NCI-H187 treated with DMSO at 0.1 percent for 48 hours (cell line): Measurements from ENCODE around the gene PGPEP1.
"Not testable (repeated sequence)": the region's sequence is repeated elsewhere in the genome, so short reads cannot be mapped to it uniquely, and the experiment has no call there.

ENCODE experiments used
- DNase-seq: peaks from one replicate; lab custom pipeline; 2025; lab: John Stamatoyannopoulos, UW

Gene PGPEP1

GRCh38 chr19:18364826-18365528, 24.6 kb downstream of the PGPEP1 start:
- no peak for DNase-seq

- DNase-seq = no peak
Observed at GRCh38 chr19:18366021-18366435, 25.6 kb downstream of the PGPEP1 start.

DNA sequence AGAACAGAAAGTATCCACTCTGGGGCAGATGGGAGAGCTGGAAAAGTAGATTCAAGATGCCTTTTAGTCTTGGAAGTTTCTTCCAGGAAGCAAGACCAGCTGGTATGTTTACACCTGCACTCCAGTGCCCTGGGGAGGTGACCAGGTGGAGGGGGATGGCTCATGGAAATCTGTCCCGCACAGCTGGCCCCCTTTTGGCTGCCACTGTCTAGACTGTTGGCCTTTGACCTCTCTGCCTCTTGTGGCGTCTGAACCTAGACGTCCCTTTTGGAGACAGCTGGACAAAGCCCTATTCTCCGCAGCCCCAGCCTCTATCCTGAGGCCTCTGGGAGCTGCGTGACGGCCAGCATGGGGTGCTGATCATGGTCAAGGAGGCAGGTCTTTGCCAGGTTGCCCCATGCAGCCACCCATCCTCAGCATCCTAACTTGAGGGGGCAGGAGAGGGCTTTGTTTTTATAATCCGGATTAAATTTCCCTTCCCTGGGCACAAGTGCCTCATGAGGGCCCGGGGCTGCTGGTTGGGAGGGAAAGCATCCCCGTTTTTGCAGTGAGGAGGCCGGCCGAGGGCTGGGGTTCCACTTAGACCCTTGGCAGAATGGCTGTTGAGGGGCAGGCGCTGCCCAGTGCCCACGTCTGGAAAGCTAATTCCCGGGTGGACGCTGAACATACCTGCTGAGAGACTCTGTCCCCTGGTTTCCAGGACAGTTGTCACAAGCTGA, 28.3 kb downstream of the PGPEP1 start:
- no peak for DNase-seq

DNA sequence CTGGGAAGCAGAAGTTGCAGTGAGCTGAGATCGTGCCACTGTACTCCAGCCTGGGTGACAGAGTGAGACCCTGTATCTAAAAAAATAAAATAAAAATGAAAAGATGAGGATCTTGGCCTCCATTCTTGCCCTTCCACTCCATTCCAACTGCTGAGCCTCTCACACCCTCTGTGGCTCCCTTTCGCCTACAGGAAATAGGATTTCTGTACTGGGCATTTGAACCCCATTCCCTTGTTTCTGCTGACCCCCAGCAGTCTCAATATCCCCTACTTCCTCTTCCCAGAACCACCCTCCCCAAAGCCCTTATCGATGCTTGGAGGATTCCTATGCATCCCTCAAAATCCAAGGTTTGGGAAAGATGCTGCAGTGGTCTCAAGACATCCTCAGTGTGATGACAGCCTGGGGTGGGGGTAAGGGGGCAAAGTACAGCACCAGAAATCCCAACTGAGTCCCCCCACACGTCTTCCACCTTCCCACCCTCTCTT, 33.1 kb downstream of the PGPEP1 start:
- DNase-seq = no peak

DNA sequence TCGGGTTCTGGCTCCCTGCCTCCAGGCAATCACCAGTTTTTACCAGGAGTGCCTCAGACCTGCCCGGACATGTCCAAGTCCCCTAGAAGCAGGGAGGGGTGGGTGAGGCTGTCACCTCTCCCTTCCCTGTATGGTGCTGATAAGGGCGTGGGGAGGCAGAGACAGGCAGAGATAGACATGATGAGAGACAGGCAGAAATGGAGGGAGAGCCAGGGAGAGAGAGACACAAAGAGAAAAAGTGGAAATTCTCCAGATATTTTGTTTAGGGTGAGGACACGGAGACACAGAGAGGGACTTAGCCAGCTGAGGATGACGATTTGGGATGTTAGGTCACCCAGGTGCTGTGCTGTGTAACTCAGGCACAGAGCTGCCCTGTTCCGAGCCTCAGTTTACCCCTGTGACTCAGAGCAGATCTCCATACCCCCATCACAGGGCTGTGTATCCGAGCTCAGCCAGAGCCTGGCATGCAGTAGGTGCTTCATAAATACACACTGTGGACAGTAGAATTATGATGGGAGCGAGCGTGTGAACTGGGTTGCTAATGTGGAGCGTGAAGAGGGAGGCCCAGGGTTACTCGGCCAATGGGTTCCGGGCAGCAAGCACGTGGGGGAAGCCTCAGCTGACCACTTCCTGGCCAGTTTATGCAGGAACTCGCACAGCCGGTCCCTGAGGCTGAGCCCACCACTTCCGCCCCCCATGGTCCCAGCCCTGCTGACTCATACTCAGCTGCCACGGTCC, 33.7 kb downstream of the PGPEP1 start:
- no peak for DNase-seq

DNA sequence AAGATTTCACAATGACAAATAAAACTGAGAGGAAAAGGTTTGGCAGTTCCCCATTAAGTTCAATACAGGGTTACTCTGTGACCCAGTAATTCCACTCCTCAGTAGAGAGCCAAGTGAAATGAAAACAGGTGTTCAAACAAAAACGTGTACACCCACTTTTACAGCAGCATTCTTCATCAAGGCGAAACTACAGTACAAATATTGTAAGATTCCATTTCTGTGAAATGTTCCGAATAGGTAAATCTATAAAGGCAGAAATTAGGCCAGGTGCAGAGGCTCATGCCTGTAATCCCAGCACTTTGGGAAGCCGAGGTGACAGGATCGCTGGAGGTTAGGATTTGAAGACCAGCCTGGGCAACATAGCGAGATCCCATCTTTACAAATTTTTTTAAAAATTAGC, 36.6 kb downstream of the PGPEP1 start:
- no peak for DNase-seq

DNA sequence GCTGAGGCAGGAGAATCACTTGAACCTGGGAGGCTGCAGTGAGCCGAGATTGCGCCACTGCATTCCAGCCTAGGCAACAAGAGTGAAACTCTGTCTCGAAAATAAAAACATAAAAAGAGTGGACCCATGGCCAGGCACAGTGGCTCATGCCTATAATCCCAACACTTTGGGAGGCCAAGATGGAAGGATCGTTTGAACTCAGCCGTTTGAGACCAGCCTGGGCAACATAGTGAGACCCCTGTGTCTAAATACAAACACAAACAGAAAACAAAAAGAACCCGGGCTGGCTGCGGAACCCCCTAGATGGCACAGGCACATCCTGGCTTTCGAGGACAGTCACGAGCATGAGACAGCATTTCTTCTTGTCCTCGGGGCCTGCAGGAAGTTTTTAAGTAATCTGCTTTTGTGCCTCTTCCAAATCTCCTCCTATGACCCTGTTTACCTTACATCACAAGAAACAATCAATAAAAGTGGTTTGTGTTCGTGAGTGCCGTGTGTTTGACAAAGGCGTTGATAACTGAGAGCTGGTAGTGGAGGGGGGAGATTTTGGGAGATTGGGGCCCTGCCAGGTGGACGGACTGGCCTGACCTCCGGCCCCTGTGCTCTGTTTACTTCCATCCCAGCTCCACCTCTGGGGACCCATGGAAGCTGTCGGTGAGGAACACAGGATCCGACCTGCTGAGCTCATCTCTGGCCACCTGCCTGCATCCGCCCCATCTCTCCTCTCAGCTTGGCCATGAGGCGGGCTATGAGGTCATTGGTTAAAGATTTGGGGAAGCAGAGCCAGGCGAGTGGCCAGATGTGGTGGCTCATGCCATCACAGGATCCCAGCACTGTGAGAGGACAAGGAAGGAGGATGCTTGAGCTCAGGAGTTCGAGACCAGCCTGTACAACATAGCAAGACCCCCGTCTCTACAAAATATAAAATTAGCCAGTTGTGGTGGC, 39.7 kb downstream of the PGPEP1 start:
- DNase-seq = no peak

DNA sequence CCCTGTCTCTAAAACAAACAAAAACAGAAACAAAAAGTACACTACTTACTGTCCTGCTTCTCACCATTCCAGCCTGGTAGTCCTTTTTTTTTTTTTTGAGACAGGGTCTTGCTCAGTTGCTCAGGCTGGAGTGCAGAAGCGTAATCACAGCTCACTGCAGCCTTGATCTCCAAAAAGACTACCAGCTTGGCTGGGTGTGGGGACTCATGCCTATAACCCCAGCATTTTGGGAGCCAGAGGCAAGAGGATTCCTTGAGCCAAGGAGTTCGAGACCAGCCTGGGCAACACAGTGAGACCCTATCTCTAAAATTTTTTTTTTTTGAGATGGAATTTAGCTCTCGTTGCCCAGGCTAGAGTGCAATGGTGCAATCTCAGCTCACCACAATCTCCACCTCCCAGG, 40.4 kb downstream of the PGPEP1 start:
- no peak for DNase-seq

DNA sequence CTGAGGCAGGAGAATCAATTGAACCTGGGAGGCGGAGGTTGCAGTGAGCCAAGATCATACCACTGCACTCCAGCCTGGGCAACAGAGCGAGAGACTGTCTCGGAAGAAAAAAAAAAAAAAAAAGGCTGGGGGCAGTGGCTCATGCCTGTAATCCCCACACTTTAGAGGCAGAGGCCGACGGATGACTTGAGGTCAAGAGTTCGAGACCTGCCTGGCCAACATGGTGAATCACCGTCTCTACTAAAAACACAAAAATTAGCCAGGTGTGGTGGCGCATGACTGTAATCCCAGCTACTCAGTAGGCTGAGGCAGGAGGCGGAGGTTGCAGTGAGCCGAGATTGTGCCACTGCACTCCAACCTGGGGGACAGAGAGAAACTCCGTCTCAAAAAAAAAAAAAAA, 43.2 kb downstream of the PGPEP1 start:
- DNase-seq = not testable (repeated sequence)

GRCh38 chr19:18384775-18385174, 44.4 kb downstream of the PGPEP1 start:
- DNase-seq = no peak

- DNase-seq = no peak
Observed at GRCh38 chr19:18385359-18385674, 44.9 kb downstream of the PGPEP1 start.

DNA sequence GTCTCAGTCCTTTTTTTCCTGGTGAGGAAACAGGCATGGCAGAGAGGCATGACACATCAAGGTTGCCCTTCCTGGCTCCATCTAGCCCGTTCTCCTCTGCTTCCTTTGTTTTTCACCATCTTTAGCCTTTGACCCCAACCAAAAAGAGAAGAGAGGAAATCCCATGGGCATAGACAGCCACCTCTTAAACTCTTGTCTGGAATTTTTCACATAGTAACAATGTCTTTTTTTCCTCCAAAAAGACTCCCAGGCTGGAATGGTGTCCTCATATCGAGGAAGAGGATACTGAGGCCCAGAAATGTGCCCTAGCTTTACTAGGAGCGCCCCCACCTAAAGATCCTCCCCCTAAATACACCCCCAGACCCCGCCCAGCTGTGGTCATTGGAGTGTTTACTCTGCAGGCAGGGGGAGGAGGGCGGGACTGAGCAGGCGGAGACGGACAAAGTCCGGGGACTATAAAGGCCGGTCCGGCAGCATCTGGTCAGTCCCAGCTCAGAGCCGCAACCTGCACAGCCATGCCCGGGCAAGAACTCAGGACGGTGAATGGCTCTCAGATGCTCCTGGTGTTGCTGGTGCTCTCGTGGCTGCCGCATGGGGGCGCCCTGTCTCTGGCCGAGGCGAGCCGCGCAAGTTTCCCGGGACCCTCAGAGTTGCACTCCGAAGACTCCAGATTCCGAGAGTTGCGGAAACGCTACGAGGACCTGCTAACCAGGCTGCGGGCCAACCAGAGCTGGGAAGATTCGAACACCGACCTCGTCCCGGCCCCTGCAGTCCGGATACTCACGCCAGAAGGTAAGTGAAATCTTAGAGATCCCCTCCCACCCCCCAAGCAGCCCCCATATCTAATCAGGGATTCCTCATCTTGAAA, 45.5 kb downstream of the PGPEP1 start, which contains the start of gene GDF15:
TSS of gene GDF15 (plus strand) at position 484 of the 868 bp plus-strand sequence. CDS start at position 516, 32 bp downstream.
- no peak for DNase-seq

- DNase-seq = no peak
Observed at GRCh38 chr19:18386543-18387271, 46.3 kb downstream of the PGPEP1 start.

- no peak for DNase-seq
Observed at GRCh38 chr19:18388100-18388959, 47.9 kb downstream of the PGPEP1 start.

DNA sequence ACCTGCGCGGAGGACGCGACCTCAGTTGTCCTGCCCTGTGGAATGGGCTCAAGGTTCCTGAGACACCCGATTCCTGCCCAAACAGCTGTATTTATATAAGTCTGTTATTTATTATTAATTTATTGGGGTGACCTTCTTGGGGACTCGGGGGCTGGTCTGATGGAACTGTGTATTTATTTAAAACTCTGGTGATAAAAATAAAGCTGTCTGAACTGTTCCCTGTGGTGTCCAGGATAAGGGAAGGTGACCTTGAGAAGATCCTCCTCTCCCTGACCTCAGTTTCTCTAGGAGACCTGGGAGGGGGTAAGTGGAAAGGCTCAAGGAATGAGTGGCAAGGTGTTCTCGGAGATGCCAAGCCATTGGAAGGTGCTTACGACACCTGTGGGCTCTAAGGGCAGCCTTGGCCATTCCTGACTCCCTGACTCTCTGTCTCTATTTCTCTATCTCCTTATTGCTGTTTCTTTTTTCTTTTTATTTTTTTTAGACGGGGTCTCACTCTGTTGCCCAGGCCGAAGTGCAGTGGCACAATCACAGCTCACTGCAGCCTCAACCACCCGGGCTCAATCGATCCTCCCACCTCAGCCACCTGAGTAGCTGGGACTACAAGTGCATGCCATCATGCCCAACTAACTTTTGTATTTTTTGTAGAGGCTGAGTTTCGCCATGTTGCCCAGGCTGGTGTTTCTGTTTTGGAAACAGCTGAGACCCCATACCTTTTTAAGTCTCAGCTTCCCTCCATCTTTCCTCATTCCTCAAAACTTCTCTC, 48.7 kb downstream of the PGPEP1 start:
- DNase-seq = no peak

DNA sequence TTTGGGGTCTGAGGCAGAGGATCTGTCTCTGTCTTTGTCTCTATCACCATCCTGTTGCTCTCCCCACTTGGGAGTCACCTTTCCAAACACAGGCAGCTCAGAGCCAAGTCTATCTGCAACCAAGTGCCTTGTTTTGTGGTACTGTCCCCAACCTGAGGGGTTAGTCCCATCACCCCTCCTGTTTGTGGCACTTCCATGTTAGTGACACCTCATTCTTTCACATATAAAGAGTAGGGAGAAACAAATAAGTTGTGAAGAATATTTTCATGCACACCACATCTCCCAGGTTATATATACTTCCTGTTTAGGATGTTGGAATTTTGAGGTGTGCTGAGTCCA, 49.3 kb downstream of the PGPEP1 start:
- no peak for DNase-seq

DNA sequence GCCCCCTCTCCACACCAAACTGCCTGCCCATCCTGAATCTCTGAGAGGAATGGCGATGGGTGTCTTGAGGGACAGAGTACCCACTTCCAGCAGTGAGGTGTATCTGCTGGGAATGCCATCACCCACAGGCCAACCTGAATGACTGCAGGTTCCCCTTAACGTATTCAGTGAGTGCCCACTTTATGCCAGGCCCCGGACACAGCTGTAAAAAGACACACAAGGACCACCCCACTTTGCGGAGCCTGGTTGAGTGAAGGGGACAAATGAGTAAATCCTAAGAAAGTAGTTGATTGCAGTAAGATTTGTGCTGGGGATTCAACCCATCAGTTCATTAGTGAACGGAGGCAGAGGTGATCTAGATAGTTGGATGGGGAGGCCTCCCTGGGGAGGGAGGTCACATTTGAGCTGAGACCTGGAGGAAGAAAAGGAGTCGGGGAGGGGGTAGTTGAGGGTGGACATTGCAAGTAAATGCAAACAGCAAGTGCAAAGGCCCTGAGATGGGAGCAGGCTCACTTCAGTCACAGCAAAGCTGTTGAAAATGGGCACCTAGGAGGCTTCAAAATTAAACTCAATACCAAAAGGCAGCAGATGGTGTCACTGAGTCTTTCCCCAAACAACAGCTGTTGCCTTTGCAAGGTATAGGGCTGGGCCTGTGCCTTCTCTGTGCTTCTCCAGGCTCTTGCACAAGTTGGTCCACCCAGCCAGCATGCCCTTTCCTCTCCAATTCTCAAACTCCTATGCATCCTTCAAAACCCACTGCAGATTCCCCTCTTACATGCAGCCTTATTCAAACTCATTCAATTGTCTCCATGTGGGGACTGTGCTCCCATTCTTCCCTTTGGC, 49.9 kb downstream of the PGPEP1 start:
- DNase-seq = no peak
